Mucosa of descending colon (tissue), 3 donors: ENCODE results near the gene NFAM1. TPM values are rescaled to one million over a fixed set of nuclear protein-coding genes. Genes with fewer than 3 reads are reported as not detected.

Experiments used
- ATAC-seq: fragments of 200-7000 bp; cut with Tn5 transposase; one replicate; pipeline ENCODE4 v1.9.1; 2020; ENCODE audit warnings: mild to moderate bottlenecking, moderate library complexity
- DNase-seq, 3 donors: peaks; one replicate each; pipeline ENCODE4 v3.0.0-alpha.2; 2020
- H3K36me3 ChIP-seq: fragments of 200-600 bp; one replicate; pipeline ENCODE4 v1.8.0; 2021; ENCODE audit warnings: low read depth, mild to moderate bottlenecking
- H3K4me1 ChIP-seq: fragments of 200-600 bp; one replicate; pipeline ENCODE4 v1.8.0; 2021; ENCODE audit warnings: low read depth, mild to moderate bottlenecking
- H3K4me3 ChIP-seq: fragments of 200-600 bp; one replicate; pipeline ENCODE4 v1.8.0; 2021; ENCODE audit warnings: mild to moderate bottlenecking
- H3K9me3 ChIP-seq: fragments of 200-600 bp; one replicate; pipeline ENCODE4 v1.8.0; 2021; ENCODE audit warnings: mild to moderate bottlenecking
- intact Hi-C, 2 donors: fragments of 100-400 bp; cut with DNase I in 1 of 2; cut with micrococcal nuclease in 1 of 2; formaldehyde crosslinking; loops; one replicate each; pipeline versions ENCODE4 v1.11.0 to v1.11.1; 2022; cut with DNase I, micrococcal nuclease
- total RNA-seq, 3 donors: library from RNA; stranded (reverse); fragmentation: NEBNext Ultra II Directional in 2 of 3; extraction: Animal tissue kit (Norgen Biotek cat#: 25700) in 2 of 3; gene quantifications; one replicate each; pipeline versions ENCODE4 v1.2.1 to v1.2.4, GENCODE V29; 2021 to 2023
- TF ChIP-seq, protein P1 (sequence below): fragments of 200-600 bp; IDR thresholded peaks from one replicate; pipeline ENCODE4 v1.8.0; 2022; ENCODE audit warnings: antibody characterized with exemption, mild to moderate bottlenecking
- donor health status: DM: no; HTN: no; CAD: no; lungs with moderate emphysema.
- donor health status: DM: no; HTN: no; CAD: no.
- donor health status: DM: no; HTN: yes; CAD: no.

The NFAM1 gene
- total RNA-seq, 3 donors from 2014 or later = 0.46 to 3.1 (median 2.9) TPM

- peak overlapping the region; percentile 2 for H3K4me3 ChIP-seq
- intact Hi-C loops = no loop called here
- no peaks in the 10 kb centered on the region for H3K9me3 ChIP-seq
- no peaks in the 10 kb centered on the region for H3K36me3 ChIP-seq
- ATAC-seq (peak; percentile 96), DNase-seq (peak; percentile 92 to 95 (median 93))
- TF ChIP-seq, protein P1, sequence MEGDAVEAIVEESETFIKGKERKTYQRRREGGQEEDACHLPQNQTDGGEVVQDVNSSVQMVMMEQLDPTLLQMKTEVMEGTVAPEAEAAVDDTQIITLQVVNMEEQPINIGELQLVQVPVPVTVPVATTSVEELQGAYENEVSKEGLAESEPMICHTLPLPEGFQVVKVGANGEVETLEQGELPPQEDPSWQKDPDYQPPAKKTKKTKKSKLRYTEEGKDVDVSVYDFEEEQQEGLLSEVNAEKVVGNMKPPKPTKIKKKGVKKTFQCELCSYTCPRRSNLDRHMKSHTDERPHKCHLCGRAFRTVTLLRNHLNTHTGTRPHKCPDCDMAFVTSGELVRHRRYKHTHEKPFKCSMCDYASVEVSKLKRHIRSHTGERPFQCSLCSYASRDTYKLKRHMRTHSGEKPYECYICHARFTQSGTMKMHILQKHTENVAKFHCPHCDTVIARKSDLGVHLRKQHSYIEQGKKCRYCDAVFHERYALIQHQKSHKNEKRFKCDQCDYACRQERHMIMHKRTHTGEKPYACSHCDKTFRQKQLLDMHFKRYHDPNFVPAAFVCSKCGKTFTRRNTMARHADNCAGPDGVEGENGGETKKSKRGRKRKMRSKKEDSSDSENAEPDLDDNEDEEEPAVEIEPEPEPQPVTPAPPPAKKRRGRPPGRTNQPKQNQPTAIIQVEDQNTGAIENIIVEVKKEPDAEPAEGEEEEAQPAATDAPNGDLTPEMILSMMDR = no peak
- H3K4me1 ChIP-seq = peaks cover 6% of the 10 kb centered on the region
Observed at GRCh38 chr22:42369250-42370041, 62.8 kb downstream of the NFAM1 start.

DNA sequence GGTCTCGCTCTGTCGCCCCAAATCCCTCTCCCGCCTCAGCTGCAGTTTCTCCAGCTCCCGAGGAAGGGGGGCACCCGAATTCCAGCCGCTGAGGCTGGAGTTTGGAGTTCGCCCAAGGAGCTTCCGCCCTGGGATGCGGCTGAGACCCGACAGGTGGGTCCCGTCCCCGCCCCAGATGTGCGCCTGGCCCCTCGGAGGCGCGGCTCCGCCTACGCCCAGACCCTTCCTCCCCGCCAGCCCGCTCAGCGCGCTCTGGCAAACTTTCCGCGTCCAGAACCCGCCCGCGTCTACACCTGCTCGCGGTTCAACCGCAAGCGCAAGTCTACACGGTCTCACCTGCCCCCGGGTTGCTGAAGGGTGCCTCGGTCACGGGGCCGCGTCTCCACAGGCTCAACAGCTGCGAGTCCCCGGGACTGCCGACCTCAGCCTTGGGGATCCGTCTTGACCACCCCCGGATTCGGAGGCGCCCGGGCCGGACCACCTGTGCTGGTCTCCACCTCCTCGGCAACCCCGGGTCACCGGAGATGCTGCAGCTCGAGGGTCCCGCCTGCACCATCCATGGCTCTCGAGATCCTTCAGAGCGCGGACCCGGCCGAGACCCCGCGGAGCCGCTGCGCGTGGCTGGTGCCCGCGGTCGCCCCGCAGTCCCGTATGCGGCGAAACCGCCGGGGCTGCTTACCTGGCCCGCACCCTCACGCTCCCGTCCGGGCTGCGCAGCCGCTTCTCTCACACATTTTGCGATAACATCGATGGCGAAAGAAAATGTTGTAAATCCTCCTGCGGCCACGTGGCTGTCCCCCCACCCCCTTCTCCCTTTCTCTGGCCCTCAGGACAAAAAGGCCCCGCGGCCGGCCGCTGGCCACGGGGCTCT, 63.6 kb downstream of the NFAM1 start:
- Histone ChIP-seq H3K4me3 (peak overlapping the region; percentile 16), H3K36me3 (no peaks in the 10 kb centered on the region), H3K9me3 (no peaks in the 10 kb centered on the region), H3K4me1 (peaks cover 6% of the 10 kb centered on the region)
- DNase-seq (peak; percentile 24 to 73 (median 67)), ATAC-seq (peak; percentile 50)
- TF ChIP-seq, protein P1 = no peak
- intact Hi-C loops = no loop called here

GRCh38 chr22:42367980-42368378, 64.2 kb downstream of the NFAM1 start:
- H3K9me3 ChIP-seq = no peaks in the 10 kb centered on the region
- DNase-seq = peak in 2 of 3 donors; percentile 26 to 54
- ATAC-seq = peak; percentile 1
- TF ChIP-seq, protein P1 = no peak
- H3K36me3 ChIP-seq = no peaks in the 10 kb centered on the region
- no peak overlapping the region for H3K4me3 ChIP-seq
- intact Hi-C loops = no loop called here
- H3K4me1 ChIP-seq = peaks cover 6% of the 10 kb centered on the region

DNA sequence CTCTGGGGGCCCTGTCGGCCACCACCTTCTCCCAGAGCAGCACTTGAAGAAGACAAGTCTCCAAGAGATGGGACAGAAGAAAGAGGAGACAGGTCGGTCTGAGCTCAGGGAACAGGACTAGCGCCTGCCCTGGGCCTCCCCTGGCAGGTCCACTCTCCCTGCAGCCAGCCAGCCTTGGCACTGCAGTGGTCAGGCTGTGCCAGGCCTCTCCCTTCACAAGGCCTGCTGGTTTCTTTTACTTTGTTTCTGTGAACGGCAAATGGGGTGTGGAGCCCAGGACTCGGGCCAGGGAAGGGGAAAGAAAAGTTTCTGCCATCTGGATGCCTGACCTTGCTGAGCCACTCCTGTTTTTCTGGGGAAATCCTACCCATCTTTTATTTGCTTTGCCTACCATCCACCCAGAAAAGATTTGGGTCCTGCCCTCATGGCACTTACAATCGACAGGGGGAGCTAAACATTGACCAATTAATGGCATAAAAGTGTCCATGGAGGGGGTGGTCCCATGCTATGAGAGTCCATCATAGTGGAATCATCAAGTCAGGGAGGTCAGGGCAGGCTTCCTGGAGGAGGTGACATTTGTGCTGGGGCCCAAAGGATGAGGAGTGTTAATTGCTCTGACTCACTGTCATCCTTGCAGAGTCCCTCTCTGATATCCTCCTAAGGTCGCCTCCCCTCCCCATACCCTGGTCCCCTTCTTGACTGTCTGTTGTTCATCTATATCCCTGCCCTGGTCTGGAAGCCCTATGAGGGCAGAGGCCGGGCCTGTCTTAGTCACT, 65.2 kb downstream of the NFAM1 start:
- Histone ChIP-seq H3K9me3 (no peaks in the 10 kb centered on the region), H3K36me3 (no peaks in the 10 kb centered on the region), H3K4me1 (peaks cover 6% of the 10 kb centered on the region), H3K4me3 (no peak overlapping the region)
- intact Hi-C loops = no loop called here
- TF ChIP-seq, protein P1 = no peak
- DNase-seq = peak in 1 of 3 donors; percentile 34
- no peak for ATAC-seq

- no peaks in the 10 kb centered on the region for H3K9me3 ChIP-seq
- ATAC-seq = no peak
- H3K4me3 ChIP-seq = no peak overlapping the region
- TF ChIP-seq, protein P1 = no peak
- H3K4me1 ChIP-seq = peaks cover 6% of the 10 kb centered on the region
- H3K36me3 ChIP-seq = no peaks in the 10 kb centered on the region
- DNase-seq = no peak
- intact Hi-C loops = no loop called here
Observed at GRCh38 chr22:42365942-42366695, 66.1 kb downstream of the NFAM1 start.
